IPS-11a (cell line): ENCODE data around the gene YY1AP1.
"Not testable (repeated sequence)": the region's sequence is repeated elsewhere in the genome, so short reads cannot be mapped to it uniquely, and the experiment has no call there.

ENCODE experiments used
- H3K4me3 ChIP-seq: one replicate; pipeline ENCODE4 v1.5.1; 2013; ENCODE audit warnings: low read depth, low read length, control low read depth

Gene YY1AP1, protein sequence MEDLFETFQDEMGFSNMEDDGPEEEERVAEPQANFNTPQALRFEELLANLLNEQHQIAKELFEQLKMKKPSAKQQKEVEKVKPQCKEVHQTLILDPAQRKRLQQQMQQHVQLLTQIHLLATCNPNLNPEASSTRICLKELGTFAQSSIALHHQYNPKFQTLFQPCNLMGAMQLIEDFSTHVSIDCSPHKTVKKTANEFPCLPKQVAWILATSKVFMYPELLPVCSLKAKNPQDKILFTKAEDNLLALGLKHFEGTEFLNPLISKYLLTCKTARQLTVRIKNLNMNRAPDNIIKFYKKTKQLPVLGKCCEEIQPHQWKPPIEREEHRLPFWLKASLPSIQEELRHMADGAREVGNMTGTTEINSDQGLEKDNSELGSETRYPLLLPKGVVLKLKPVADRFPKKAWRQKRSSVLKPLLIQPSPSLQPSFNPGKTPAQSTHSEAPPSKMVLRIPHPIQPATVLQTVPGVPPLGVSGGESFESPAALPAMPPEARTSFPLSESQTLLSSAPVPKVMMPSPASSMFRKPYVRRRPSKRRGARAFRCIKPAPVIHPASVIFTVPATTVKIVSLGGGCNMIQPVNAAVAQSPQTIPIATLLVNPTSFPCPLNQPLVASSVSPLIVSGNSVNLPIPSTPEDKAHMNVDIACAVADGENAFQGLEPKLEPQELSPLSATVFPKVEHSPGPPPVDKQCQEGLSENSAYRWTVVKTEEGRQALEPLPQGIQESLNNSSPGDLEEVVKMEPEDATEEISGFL

GRCh38 chr1:155688324-155689080 is at the start of gene YY1AP1:
Gene YY1AP1, minus strand, starts transcription at chr1:155688774. Its CDS starts 8,338 bp downstream, at chr1:155680436.
- H3K4me3 ChIP-seq, result peak within 1 kb of the TSS; percentile 99

- H3K4me3 ChIP-seq, result no peak overlapping the region
Measured at GRCh38 chr1:155729031-155729898, 40.7 kb upstream of the YY1AP1 start.

GRCh38 chr1:155725142-155725541 is 36.6 kb upstream of the YY1AP1 start:
- H3K4me3 ChIP-seq, result no peak overlapping the region

- no peak overlapping the region for H3K4me3 ChIP-seq
Measured at GRCh38 chr1:155719703-155720102, 31.1 kb upstream of the YY1AP1 start.

DNA sequence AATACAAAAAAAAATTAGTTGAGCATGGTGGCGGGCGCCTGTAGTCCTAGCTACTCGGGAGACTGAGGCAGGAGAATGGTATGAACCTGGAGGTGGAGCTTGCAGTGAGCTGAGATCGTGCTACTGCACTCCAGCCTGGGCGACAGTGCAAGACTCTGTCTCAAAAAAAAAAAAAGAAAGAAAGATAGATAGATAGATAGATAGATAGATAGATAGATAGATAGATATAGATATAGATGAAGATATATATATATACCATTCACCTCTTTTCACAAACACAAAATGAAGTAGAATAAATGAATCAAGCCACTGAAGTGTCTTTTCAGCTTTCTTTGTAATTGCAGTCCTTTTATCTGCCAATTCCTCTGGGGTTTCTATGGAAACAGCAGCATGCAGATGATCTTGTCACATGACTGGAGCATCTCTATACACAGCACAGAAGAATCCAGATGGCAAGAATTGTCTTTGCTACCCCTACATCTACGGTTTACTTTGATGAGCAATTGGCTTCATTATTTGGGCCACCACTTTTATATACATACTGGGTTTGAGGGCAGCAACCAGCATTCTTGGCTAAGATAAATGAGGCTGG is 30.0 kb upstream of the YY1AP1 start:
- H3K4me3 ChIP-seq, result not testable (repeated sequence)

DNA sequence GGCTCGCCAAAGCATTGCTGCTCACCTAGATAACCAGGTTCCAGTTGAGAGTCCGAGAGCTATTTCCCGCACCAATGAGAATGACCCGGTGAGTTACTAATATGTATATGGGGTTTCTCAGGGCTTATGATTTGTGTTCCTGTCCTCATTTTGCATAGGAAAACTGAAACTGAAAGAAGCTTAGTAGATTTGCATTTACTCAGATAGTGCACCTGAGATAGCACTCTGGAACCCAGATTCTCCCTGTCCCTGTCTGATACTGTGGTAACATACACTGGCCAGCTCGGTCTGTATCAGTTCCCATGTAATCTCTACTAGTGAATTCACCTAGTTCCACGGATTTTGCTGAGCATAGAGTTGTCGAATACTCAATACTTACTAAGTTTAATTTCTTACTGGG is 28.5 kb upstream of the YY1AP1 start:
- H3K4me3 ChIP-seq, result no peak overlapping the region

- H3K4me3 ChIP-seq, result no peak overlapping the region
Measured at GRCh38 chr1:155715777-155716176, 27.2 kb upstream of the YY1AP1 start.

DNA sequence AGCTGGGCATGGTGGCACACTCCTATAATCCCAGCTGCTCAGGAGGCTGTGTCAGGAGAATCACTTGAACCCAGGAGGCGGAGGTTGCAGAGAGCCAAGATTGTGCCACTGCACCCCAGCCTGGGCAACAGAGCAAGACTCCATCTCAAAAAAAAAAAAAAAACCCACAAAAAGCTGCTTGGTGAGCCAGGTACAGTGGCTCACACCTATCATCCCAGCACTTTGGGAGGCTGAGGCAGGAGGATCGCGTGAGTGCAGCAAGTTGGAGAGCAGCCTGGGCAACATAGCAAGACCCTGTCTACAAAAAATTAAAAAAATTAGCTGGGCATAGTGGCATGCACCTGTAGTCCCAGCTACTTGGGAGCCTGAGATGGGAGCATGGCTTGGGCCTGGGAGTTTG is 26.5 kb upstream of the YY1AP1 start:
- not testable (repeated sequence) for H3K4me3 ChIP-seq

- no peak overlapping the region for H3K4me3 ChIP-seq
Measured at GRCh38 chr1:155713075-155713474, 24.5 kb upstream of the YY1AP1 start.

DNA sequence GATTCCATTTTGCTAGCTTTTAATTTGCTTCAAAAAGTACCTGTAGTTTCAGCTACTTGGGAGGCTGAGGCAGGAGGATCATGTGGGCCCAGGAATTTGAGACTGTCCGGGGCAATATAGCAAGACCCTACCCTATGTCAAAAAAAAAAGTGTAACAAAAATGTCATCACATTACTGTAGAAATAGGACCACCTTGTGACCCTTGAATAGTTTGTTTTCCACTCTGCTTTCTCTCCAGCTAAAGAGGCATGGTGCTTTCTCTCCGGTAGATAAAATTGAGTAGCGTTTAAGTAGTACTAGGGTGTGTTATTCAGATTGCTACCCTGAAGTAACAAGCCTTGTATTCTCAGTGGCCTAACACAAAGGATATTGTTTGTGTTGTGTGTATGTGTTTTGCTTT is 24.1 kb upstream of the YY1AP1 start:
- H3K4me3 ChIP-seq, result not testable (repeated sequence)

GRCh38 chr1:155711457-155711856 is 22.9 kb upstream of the YY1AP1 start:
- H3K4me3 ChIP-seq, result not testable (repeated sequence)

- H3K4me3 ChIP-seq, result no peak overlapping the region
Measured at GRCh38 chr1:155709391-155709790, 20.8 kb upstream of the YY1AP1 start.

GRCh38 chr1:155706139-155706538 is 17.6 kb upstream of the YY1AP1 start:
- no peak overlapping the region for H3K4me3 ChIP-seq

DNA sequence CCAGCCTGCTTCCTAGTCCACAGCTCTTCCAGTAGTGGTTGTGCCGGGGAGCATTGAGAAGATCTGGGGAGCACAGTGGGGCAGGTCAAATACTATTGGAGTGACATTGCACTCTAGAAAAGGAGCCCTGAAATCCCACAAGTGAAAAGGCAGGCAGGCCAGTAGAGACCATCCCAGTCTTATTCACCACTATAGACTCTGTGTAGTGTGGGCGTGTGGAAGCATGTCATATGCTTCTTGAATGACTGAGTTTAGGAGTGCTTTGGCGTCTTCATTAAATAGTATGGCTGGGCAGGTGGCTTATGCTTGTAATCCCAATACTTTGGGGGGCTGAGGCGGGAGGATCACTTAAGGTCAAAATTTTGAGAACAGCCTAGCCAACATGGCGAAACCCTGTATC is 15.8 kb upstream of the YY1AP1 start:
- H3K4me3 ChIP-seq, result not testable (repeated sequence)

DNA sequence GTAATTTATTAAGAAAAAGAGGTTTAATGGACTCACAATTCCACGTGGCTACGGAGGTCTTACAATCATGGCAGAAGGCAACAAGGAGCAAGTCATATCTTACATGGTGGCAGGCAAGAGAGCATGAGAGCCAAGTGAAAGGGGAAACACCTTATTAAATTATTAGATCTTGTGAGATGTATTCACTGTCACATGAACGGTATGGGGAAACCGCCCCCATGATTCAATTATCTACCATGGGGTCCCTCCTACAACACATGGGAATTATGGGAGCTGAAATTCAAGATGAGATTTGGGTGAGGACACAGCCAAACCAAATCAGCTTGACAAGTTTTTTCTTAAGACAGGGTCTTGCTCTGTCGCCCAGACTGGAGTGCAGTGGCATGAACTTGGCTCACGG is 14.6 kb upstream of the YY1AP1 start:
- no peak overlapping the region for H3K4me3 ChIP-seq

GRCh38 chr1:155701675-155702074 is 13.1 kb upstream of the YY1AP1 start:
- H3K4me3 ChIP-seq, result not testable (repeated sequence)

DNA sequence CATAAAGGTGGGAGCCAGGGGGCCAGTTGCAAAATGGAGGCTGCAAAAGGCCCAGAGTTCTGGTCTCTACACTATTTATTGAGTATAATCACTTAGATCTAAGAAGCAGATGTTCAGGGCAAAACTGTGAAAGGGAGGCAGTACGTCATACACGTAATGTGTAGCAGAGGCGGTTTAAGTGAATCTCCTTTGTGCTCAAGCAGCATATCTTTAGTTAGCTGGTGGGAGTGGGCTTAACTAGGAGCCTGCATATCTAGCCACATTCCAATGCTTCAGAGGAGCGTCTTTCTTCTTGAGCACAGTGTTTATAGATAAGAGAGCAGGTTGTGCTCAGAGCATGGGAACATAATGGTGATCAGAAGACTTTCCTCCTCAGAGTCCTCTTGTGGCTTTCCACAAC is 10.5 kb upstream of the YY1AP1 start:
- not testable (repeated sequence) for H3K4me3 ChIP-seq

GRCh38 chr1:155698382-155699038 is 9.9 kb upstream of the YY1AP1 start:
- no peak overlapping the region for H3K4me3 ChIP-seq

- H3K4me3 ChIP-seq, result not testable (repeated sequence)
Measured at GRCh38 chr1:155697616-155698015, 9.0 kb upstream of the YY1AP1 start.

DNA sequence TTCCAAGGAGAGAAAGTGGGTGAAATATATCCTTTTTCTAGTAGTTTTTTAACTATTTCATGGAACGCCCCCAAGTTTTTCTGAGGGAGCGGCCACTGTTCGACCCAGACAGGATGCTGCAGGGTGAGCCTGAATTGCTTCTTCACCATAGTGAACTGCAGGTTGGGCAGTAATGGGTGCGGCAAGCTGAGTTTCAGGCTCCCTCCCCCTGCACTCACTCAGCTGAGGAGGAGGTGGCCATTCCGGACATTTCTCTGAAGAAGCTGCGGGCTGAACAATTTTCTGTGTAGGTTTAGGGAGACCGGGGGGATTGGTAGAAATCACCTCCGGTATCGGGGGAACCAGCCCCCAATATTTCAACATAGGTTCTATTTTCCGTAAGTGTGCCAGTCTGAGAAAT is 8.5 kb upstream of the YY1AP1 start:
- H3K4me3 ChIP-seq, result no peak overlapping the region
